Measurements from ENCODE around the gene ROPN1B.
"Not testable (repeated sequence)": the region's sequence is repeated elsewhere in the genome, so short reads cannot be mapped to it uniquely, and the experiment has no call there.

Gene ROPN1B

GRCh38 chr3:125958511-125959316 is 10.3 kb upstream of the ROPN1B start:
- no peak for DNase-seq

- no peak for DNase-seq
Observed at GRCh38 chr3:125959317-125960065, 9.5 kb upstream of the ROPN1B start.

DNA sequence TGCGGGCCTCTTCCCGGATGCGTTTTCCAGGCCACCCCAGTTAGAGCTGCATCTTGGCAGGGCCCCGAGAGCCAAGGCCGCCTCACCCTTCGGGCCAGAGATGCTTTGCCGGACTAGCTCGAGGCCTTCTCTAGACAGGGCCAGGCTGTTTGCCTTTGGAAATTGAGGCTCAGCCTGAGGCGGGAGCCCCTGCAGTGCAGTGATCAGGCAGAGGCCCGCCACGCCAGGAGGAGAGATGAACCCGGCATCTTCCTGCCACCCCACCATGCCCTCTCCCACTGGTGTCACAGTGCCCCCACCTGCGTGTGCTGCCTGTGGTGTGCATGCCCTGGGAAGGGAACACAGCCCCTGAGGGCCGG is 8.9 kb upstream of the ROPN1B start:
- no peak for DNase-seq

- no peak for DNase-seq
Observed at GRCh38 chr3:125960456-125961288, 8.3 kb upstream of the ROPN1B start.

- no peak for DNase-seq
Observed at GRCh38 chr3:125961289-125961589, 7.7 kb upstream of the ROPN1B start.

GRCh38 chr3:125963834-125964233 is 5.1 kb upstream of the ROPN1B start:
- not testable (repeated sequence) for DNase-seq

DNA sequence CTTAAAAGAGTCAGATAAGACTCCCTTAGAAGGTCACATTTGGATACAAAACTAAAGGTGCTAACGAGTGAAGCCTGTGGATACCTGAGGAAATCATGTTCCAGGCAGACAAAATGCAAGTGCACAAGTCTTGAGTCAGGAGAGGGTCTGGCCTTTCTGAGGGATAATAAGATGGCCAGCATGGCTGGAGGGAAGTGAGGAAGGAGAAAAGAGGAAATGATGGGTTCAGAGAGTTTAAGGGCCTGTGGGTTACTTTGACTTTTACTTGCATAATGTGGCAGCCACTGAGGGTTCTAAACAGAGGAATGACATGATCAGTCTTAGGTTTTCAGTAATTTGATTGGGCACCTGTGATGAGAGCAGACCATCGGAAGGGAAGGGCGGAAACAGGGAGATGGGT is 3.5 kb upstream of the ROPN1B start:
- DNase-seq: no peak

GRCh38 chr3:125967156-125967555 is 1.8 kb upstream of the ROPN1B start:
- DNase-seq: no peak

DNA sequence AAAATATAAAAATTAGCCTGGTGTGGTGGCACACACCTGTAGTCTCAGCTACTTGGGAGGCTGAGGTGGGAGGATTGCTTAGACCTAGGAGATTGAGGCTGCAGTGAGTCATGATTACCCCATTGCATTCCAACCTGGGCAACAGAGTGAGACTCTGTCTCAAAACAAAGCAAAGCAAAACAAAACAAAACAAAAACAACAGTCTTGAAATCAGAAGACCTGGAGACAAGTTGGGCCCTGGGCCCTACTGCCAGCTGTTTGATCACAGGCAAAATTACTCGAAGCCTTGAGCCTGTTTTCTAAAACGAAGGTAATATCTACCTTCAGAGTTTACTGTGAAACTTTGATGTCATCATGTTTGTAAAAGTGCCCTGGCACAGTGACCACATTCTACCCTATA is 857 bp upstream of the ROPN1B start:
- not testable (repeated sequence) for DNase-seq

DNA sequence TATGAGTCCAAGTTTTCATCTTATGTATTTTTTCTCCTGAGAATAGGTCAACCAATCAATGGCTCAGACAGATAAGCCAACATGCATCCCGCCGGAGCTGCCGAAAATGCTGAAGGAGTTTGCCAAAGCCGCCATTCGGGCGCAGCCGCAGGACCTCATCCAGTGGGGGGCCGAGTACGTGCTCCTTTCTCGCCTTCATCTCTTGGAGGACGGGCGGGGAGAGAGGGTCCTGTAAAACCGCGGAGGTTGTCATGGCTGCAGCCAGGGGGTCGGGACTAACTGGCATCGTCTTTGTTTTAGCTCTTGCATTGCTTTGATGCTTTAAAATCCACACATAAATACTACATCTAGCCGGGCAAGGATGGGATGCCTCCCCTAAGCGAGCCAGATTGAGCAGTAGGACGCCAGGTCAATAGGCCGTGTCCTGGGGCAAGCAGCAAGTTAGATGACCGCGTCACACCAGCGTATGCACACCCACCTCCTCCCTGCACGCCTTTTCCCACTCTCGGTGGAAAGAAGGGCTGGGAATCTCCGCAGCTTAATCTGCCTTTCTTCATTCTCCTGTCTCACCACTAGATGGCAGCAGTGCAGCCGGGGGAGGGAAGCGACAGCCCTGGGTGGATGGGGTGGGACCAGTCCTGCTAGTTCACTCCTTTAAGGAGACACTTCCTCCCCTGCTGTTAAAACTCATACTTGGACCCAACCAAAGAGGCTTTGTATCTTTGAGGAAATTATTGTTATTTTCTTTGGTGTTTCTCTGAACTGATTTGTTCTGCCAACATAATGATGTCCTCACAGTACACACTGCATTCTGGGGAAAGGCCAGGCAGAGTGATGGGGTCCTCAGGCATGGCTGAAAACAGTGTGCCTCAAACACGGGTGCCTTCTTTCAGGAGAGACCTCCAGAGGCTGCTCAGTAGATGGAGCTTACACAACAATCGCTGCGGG is 3.3 kb downstream of the ROPN1B start:
- DNase-seq: not testable (repeated sequence)

GRCh38 chr3:125975245-125976002 is 6.4 kb downstream of the ROPN1B start:
- DNase-seq: not testable (repeated sequence)

GRCh38 chr3:125976003-125976390 is 7.0 kb downstream of the ROPN1B start:
- not testable (repeated sequence) for DNase-seq

GRCh38 chr3:125977104-125977503 is 8.1 kb downstream of the ROPN1B start:
- DNase-seq: not testable (repeated sequence)

- not testable (repeated sequence) for DNase-seq
Observed at GRCh38 chr3:125984951-125985350, 16.0 kb downstream of the ROPN1B start.

DNA sequence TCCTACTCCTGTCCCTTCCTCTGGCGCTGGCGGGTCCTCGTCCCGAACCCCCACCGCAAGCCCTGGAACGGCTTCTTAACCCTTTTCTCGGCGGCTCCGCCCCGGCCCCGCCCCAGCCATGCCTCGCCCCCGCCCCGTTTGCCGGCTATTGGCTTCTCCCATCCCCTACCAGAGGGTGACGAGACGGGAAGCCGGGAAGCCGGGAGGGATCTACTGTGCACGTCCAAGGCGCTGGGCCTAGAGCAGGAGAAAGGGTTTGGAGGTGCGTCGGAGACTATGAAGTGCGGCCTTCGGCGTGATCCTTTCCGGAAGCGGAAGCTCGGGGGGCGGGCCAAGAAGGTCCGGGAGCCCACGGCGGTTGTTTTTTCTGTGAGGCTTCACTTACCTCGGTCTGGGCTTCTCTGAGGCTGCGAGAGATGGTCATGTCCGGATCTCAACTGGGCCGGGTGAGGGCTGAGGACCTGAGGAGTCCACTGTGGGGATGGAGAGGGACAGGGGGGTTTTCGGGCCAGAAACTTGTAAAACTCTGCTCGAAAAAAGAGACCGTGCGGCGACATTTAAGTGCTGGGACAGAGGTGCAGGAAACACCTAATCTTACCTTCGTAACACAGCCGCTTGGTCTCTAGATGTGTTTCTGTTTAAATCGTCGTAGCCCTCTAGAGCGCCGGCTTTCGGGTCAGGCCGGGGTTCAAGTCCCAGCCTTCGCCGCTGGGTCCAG is 21.4 kb downstream of the ROPN1B start:
- DNase-seq: peak; percentile 69 to 82

- not testable (repeated sequence) for DNase-seq
Observed at GRCh38 chr3:125996751-125997150, 27.8 kb downstream of the ROPN1B start.

- no peak for DNase-seq
Observed at GRCh38 chr3:126002189-126002588, 33.2 kb downstream of the ROPN1B start.

GRCh38 chr3:126003447-126004190 is 34.6 kb downstream of the ROPN1B start:
- DNase-seq: no peak

- DNase-seq: no peak
Observed at GRCh38 chr3:126004217-126004616, 35.2 kb downstream of the ROPN1B start.

DNA sequence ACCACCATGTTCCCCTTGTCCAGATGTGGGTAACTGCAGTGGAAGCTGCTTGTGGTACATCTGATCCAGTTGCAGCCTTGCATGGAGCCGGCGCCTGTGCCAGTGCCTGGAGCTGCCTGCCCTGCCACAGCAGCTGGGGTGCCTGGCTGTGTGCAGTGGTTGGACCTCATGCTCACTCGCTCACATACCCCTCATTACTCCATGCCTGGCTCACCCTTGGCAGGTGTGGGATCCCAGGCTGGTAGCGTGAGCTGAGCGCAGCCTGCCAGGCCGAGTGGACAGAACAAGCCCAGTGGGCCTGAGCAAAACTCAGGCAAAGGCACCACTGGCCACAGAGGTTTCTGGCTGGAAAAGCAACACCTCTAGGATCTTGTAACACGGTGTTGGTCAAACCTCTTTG is 35.7 kb downstream of the ROPN1B start:
- DNase-seq: no peak
